Ishikawa (cell line): ENCODE results near the gene DDX21.

Source experiments
- CREB1 ChIP-seq: IDR thresholded peaks from 2 replicates; pipeline ENCODE4 v1.6.1; 2012; ENCODE audit warnings: low read depth
- EGR1 ChIP-seq: IDR thresholded peaks from 2 replicates; pipeline ENCODE4 v1.6.1; 2012
- EP300 ChIP-seq: IDR thresholded peaks from 2 replicates; pipeline ENCODE4 v1.6.1; 2012; ENCODE audit warnings: borderline replicate concordance
- FOXM1 ChIP-seq: IDR thresholded peaks from 2 replicates; pipeline ENCODE4 v1.6.1; 2012; ENCODE audit warnings: low read depth, borderline replicate concordance
- MAX ChIP-seq: IDR thresholded peaks from 2 replicates; pipeline ENCODE4 v1.6.1; 2012
- TAF1 ChIP-seq: IDR thresholded peaks from 2 replicates; pipeline ENCODE4 v1.6.1; 2012; ENCODE audit warnings: low read depth, mild to moderate bottlenecking
- TCF12 ChIP-seq: IDR thresholded peaks from 2 replicates; pipeline ENCODE4 v1.6.1; 2012; ENCODE audit warnings: low read depth
- YY1 ChIP-seq: IDR thresholded peaks from 2 replicates; pipeline ENCODE4 v1.6.1; 2012; ENCODE audit warnings: low read depth
- TF ChIP-seq, protein P1 (sequence below): IDR thresholded peaks from 2 replicates; pipeline ENCODE4 v1.6.1; 2012; ENCODE audit warnings: low read depth, mild to moderate bottlenecking

DNA sequence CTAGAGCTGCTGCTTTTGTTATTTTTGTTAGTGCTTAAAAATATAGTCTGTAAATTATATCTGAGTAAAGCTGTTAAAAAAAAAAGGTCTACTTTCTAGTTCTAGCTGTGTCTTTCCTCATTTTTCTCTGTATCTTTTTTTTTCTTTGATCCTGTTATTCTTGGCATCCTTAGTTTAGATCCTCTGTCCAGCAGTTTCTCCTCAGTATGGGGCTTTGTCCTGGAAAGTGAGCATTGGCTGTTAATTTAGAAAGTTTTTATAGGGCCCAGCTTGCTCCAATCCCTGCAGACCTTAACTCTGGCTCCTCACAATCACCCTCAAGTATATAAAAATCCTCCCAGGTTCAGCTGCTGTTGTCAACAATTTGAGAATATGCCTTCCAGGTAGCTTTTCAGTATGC is 31.4 kb upstream of the DDX21 start:
- TF ChIP-seq CREB1 (no peak), EGR1 (no peak), YY1 (no peak), MAX (no peak), TAF1 (no peak), TCF12 (no peak), FOXM1 (no peak), EP300 (no peak)
- TF ChIP-seq, protein P1, sequence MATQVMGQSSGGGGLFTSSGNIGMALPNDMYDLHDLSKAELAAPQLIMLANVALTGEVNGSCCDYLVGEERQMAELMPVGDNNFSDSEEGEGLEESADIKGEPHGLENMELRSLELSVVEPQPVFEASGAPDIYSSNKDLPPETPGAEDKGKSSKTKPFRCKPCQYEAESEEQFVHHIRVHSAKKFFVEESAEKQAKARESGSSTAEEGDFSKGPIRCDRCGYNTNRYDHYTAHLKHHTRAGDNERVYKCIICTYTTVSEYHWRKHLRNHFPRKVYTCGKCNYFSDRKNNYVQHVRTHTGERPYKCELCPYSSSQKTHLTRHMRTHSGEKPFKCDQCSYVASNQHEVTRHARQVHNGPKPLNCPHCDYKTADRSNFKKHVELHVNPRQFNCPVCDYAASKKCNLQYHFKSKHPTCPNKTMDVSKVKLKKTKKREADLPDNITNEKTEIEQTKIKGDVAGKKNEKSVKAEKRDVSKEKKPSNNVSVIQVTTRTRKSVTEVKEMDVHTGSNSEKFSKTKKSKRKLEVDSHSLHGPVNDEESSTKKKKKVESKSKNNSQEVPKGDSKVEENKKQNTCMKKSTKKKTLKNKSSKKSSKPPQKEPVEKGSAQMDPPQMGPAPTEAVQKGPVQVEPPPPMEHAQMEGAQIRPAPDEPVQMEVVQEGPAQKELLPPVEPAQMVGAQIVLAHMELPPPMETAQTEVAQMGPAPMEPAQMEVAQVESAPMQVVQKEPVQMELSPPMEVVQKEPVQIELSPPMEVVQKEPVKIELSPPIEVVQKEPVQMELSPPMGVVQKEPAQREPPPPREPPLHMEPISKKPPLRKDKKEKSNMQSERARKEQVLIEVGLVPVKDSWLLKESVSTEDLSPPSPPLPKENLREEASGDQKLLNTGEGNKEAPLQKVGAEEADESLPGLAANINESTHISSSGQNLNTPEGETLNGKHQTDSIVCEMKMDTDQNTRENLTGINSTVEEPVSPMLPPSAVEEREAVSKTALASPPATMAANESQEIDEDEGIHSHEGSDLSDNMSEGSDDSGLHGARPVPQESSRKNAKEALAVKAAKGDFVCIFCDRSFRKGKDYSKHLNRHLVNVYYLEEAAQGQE = no peak
